ENCODE results near the gene C7. TPM values are rescaled to one million over a fixed set of nuclear protein-coding genes. Genes with fewer than 3 reads are reported as not detected.

C7 gene
- total and polyA plus RNA-seq, 2 of the 8 experiments (the other 6 are each of a cell fraction or from before 2014, with no cell fraction given) = 0.08 TPM; not detected in 1

DNA sequence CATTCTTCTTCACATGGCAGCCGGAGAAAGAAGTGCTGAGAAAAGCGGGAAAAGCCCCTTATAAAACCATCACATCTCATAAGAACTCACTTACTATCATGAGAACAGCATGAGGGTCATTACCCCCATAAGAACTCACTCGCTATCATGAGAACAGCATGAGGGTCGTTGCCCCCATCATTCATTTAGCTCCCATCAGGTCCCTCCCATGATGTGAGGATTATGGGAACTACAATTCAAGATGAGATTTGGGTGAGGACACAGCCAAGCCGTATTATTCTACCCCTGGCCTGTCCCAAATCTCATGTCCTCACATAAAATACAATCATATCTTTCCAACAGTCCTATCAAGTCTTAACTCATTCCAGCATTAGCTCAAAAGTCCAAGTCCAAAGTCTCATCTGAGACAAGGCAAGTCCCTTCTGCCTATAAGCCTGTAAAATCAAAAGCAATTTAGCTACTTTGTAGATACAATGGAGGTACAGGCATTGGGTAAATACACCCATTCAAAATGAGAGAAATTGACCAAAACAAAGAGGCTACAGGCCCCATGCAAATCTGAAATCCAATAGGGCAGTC is 82.8 kb downstream of the C7 start (continued):
- no peak for TF ChIP-seq PHF8 (conservative IDR thresholded peaks at IDR 0.05; ENCODE audit: low read depth, low read length)
- no peak for TF ChIP-seq KDM5A (IDR thresholded peaks at IDR 0.05; ENCODE audit: low read length)
- no peak for TF ChIP-seq SIRT6 (IDR thresholded peaks at IDR 0.05; ENCODE audit: low read length)
- no peak for TF ChIP-seq TEAD4 (IDR thresholded peaks at IDR 0.05; ENCODE audit: low read depth, low read length)
- no peak for TF ChIP-seq SAP30 (IDR thresholded peaks at IDR 0.05; ENCODE audit: insufficient read depth, insufficient replicate concordance, low read length)
- TF ChIP-seq RNF2 (IDR thresholded peaks at IDR 0.05; ENCODE audit: borderline replicate concordance, low read depth, low read length, missing control alignments, poor library complexity, severe bottlenecking) = no peak
- no peak for TF ChIP-seq CHD1 (IDR thresholded peaks at IDR 0.05; ENCODE audit: low read depth, low read length)
